Testis (tissue), 2 donors: ENCODE data around the gene TEAD1.

Source experiments
- POLR2A ChIP-seq: fragments of 450-650 bp; IDR thresholded peaks from one replicate; pipeline ENCODE4 v1.6.1; 2017; ENCODE audit warnings: antibody characterized with exemption, mild to moderate bottlenecking, moderate library complexity
- TF ChIP-seq, protein P1 (sequence below), 3 experiments: fragments of 450-650 bp in 2 of 3; fragments of 200-600 bp in 1 of 3; sonication (generic) in 1 of 3; IDR thresholded peaks; one replicate each; pipeline ENCODE4 v1.5.1; 2016 to 2019; ENCODE audit warnings: antibody characterized with exemption in 3 of 3, mild to moderate bottlenecking in 2 of 3, moderate library complexity in 1 of 3

DNA sequence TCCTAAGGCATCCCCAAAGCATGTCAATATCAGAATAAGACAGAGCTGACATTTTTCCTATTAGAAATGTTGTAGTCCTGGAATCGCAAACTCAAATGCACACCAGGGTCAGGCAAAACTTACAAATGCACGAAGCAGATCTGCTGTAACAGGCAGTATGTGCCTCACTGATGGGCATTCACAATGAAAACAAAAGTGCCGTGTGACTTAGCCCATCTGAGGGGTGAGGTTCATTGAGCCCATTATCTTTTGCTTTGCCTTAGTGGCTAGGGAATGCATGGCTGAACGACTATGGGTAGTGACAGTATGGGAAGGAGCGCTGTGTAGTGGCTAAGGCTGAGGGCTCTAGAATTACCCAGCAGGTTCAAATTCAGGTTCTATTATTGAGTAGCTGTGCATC, 291.8 kb downstream of the TEAD1 start:
- TF ChIP-seq, protein P1, sequence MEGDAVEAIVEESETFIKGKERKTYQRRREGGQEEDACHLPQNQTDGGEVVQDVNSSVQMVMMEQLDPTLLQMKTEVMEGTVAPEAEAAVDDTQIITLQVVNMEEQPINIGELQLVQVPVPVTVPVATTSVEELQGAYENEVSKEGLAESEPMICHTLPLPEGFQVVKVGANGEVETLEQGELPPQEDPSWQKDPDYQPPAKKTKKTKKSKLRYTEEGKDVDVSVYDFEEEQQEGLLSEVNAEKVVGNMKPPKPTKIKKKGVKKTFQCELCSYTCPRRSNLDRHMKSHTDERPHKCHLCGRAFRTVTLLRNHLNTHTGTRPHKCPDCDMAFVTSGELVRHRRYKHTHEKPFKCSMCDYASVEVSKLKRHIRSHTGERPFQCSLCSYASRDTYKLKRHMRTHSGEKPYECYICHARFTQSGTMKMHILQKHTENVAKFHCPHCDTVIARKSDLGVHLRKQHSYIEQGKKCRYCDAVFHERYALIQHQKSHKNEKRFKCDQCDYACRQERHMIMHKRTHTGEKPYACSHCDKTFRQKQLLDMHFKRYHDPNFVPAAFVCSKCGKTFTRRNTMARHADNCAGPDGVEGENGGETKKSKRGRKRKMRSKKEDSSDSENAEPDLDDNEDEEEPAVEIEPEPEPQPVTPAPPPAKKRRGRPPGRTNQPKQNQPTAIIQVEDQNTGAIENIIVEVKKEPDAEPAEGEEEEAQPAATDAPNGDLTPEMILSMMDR (IDR thresholded peaks at IDR 0.05), result no peak
- TF ChIP-seq POLR2A, result no peak
